ENCODE results near the gene PRKD2.
"Not testable (repeated sequence)": the region's sequence is repeated elsewhere in the genome, so short reads cannot be mapped to it uniquely, and the experiment has no call there.

Gene PRKD2

DNA sequence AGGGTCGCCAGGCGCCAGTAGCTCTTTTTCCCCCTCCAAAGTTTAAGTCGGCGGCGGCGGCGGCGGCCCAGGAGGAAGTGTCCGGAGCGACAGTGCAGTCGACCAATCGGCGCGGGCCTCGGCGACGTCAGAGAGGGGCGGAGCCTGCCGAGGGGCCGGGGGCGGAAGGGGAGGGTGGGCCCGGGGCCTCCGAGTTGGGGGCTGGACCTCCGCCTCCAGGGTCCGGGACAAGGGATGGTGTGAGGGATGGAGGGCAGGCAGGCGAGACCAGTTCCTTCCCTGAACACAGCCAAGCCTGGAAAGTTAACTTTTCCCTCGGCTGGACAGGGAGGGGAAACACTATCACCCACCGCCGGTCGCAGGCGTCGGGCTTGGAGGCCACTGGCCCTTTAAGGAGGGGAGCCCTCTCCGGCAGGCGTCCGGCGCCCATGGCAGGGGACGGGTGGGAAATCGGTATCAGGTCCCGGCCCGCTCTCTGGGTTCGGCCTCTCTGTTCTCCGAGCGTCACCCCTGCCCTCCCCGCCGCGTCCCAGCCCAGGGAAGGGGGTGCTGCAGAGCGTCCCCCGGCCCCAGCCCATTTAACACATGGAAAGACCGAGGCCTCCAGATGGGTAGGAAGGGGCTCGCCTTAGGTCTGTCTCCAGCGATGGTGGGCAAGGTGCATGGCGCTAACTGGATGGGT is at the start of gene PRKD2:
Gene PRKD2 (minus strand): TSS at position 81 of the 682 bp plus-strand sequence. CDS start 744 bp downstream, outside the sequence.
- peak; percentile 93 for DNase-seq

DNA sequence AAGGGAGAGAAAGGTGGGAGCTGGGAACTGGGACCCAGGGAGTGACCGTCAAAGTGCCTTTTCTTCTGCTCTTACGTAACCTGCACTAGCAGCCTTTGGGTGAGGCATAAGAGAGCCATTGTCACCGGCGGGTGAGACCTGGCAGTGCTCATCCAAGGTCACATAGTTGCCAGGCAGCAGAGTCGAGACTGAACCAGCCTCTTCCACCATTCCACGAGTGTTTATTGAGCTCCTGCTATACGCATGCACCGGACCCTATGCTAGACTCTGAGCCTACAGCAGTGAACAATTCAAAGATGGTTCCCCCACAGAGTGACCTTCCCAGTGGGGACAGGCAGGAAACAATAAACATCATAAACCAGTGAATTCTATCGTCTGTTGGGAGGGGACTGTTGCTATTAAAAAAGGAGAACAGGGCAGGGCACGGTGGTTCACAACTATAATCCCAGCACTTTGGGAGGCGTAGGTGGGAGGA is 47.9 kb upstream of the PRKD2 start:
- no peak for DNase-seq

DNA sequence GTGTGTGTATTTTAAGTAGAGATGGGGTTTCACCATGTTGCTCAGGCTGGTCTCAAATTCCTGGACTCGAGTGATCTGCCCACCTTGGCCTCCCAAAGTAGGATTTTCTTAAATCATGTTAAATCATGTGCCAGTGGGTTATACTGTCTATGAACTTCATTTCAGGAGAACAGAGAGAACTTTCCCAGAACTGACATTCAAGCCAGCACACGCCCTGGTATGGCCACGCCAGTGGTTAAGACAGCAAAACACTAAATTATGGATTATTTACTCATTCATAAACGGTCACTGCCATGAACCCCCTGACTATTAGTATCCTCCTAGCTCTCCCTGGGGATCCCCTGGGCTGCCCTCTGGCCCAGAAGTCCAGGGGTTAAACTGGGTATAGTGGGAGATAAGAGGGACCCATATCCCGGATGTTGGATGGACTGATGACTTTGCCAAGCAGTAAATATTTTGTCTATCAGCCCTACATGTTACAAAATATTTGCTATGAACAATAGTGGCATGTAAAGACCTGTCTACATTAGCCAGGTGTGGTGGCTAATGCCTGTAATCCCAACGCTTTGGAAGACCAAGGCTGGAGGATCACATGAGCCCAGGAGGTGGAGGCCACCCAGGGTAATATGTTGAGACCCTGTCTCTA is 45.5 kb upstream of the PRKD2 start:
- no peak for DNase-seq

DNA sequence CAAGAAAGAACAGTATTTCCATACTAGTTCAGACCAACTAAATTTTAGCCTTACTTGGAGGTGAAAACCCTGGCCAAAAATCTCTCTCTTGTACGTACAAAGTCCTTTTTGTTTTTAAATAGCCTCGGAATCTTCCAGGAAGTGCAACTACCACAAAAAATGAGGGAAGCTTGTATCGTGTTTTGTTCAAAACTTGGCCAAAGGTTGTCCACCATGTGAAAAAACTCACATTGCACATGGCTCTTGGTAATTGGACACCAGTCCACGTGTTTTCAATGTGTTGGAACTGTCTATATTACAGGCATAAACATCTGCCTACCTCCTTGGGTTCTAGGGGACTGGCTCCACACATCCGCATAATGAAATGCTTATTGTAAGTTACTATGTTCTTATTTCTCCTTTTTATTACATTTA is 44.5 kb upstream of the PRKD2 start:
- no peak for DNase-seq

DNA sequence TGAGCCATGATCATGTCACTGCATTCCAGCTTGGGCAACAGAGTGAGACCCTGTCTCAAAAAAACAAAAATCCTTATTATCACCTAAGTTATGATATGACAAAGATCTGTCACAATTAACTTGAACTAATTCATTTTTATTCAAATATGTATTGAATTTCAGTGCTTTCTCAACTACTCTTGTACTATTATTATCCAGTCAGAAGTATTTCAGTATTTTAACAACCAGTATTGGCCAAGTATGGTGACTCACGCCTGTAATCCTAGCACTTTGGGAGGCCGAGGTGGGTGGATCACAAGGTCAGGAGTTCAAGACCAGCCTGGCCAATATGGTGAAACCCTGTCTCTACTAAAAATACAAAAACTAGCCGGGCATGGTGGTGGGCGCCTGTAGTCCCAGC is 44.0 kb upstream of the PRKD2 start:
- DNase-seq, result not testable (repeated sequence)

DNA sequence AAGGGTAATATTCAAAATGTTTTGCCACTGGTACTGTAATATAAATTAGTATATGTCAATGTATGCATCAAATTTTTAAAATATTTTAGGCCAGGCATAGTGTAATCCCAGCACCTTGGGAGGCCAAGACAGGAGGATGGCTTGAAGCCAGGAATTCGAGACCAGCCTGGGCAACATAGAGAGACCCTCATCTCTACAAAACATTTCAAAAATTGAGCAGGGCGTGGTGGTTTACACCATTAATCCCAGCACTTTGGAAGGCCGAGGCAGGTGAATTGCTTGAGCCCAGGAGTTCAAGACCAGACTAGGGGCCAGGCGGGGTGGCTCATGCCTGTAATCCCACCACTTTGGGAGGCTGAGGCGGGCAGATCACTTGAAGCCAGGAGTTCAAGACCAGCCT is 43.4 kb upstream of the PRKD2 start:
- no peak for DNase-seq

- no peak for DNase-seq
These were observed 43.0 kb upstream of the PRKD2 start for GRCh38 chr19:46759817-46760333.

DNA sequence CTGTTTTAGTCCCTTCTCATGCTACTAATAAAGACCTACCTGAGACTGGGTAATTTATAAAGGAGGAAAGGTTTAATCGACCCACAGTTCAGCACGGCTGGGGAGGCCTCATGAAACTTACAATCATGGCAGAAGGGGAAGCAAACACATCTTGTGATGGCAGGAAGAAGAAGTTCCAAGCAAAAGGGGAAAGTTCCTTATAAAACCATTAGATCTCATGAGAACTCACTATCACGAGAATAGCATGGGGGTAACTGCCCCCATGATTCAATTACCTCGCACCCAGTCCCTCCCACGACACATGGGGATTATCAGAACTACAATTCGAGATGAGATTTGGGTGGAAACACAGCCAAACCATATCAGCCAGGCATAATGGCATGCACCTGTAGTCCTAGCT is 42.3 kb upstream of the PRKD2 start:
- no peak for DNase-seq

- DNase-seq, result no peak
These were observed 39.6 kb upstream of the PRKD2 start for GRCh38 chr19:46756544-46756888.

DNA sequence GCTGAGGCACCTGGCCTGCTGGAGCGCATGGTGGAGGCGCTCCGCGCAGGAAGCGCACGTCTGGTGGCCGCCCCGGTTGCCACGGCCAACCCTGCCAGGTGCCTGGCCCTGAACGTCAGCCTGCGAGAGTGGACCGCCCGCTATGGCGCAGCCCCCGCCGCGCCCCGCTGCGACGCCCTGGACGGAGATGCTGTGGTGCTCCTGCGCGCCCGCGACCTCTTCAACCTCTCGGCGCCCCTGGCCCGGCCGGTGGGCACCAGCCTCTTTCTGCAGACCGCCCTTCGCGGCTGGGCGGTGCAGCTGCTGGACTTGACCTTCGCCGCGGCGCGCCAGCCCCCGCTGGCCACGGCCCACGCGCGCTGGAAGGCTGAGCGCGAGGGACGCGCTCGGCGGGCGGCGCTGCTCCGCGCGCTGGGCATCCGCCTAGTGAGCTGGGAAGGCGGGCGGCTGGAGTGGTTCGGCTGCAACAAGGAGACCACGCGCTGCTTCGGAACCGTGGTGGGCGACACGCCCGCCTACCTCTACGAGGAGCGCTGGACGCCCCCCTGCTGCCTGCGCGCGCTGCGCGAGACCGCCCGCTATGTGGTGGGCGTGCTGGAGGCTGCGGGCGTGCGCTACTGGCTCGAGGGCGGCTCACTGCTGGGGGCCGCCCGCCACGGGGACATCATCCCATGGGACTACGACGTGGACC is 39.1 kb upstream of the PRKD2 start:
- DNase-seq, result no peak

GRCh38 chr19:46755077-46755852 is 38.4 kb upstream of the PRKD2 start:
- no peak for DNase-seq

- peak; percentile 56 for DNase-seq
These were observed 36.7 kb upstream of the PRKD2 start for GRCh38 chr19:46753420-46754155.

GRCh38 chr19:46748325-46749109 is 31.6 kb upstream of the PRKD2 start:
- peak; percentile 80 for DNase-seq

DNA sequence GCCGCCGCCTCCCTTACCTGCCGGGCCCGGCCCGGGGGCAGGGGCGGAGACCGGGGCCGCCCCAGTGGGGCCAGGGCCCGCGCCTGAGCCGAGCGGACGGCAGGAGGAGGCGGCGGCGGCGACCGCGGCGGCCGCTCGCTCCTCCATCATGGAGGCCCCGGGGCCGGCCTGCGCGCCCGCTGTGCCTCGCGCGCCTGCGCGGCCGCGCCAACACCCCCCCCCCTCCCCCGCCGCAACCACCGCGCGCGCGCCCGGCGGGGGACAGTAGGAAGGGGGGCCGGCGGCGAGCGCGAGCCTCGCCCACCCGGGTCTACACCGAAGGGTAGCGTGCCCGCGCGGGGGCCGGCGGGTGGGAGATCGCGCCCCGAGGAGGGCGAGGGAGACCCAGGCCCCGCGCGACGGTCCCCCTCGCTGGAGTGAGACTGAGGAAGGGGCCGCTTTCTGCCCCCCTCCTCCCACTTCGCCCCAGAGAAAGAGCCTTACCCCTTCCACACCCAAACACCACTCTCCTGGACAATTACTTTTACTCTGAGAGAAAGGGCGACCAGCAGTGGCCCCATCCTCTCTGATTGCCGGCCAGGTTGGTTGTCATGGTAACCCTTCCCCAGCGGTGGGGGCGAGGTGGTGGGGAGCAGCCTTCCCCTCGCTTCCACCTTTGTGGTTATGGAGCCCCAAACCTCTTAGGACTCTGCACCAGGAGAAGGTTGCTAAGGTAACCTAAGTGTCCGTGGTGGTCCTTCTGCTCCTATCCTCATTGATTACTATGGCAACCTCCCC is 29.6 kb upstream of the PRKD2 start, which contains the start of gene STRN4:
Gene STRN4 (minus strand): TSS at position 170 of the 777 bp plus-strand sequence. CDS start 20 bp downstream, at position 150.
- peak; percentile 66 for DNase-seq

GRCh38 chr19:46745521-46746280 is 28.8 kb upstream of the PRKD2 start, which contains the start of gene FKRP:
TSS of gene FKRP (plus strand) at chr19:46746057. CDS start at chr19:46755451, 9,394 bp downstream.
- DNase-seq, result peak; percentile 51

GRCh38 chr19:46745030-46745429 is 28.1 kb upstream of the PRKD2 start:
- no peak for DNase-seq

DNA sequence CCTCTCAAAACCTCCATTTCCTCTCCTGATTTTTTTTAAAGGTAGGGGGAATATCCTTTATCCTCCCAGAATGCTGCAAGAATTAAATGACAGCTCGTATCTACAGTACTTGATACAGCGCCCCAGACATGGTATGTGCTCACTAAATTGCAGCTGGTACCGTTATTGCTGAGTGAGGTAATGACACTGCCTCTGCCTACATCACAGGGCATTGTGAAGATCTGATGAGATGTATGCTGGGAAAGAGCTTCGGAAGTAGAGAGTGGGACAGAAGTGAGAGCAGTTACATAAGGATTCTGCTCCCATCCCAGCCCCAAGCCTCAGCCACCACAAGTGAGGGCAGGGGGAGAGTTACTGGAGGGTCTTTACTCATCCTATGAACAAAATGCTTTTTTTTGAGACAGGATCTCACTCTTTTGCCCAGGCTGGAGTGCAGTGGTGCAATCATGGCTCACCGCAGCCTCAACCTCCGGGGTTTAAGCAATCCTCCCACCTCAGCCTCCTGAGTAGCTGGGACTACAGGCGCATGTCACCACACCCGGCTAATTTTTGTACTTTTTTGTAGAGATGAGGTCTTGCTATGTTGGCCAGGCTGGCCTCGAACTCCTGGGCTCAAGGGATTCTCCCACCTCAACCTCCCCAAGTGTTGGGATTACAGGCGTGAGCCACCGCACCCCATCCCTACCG is 27.2 kb upstream of the PRKD2 start:
- DNase-seq, result no peak

- DNase-seq, result no peak
These were observed 26.1 kb upstream of the PRKD2 start for GRCh38 chr19:46742926-46743480.

DNA sequence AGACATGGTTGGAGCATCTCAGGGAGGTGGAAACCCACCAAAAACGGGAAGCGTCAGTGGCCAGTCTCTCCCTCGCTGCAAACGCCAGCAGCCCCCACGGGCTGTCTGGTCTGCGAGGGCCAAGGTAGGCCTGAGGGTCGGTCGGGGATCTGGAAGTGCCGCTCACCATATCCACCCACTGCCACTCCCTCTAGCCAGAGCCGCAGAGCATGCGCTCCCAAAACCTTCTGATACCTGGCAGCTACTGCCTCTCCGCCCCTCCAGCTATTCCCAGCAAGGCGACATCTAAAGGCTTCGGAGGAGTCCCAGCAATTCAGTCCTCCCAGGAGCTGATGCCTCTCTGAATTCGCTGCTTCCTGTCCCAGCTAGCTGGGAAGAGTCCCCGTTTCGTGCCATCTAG is 24.5 kb upstream of the PRKD2 start:
- no peak for DNase-seq
